Thymus (tissue), 11 donors: Measurements from ENCODE around the gene TERF2IP. TPM values are rescaled to one million over a fixed set of nuclear protein-coding genes. Genes with fewer than 3 reads are reported as not detected.

Source experiments
- DNase-seq, 9 donors: peaks; one replicate each; pipeline ENCODE4 v3.0.0-alpha.2; 2013; ENCODE audit warnings: low spot score in 9 of 9, low read depth in 6 of 9, missing footprints in 1 of 9
- H3K27ac ChIP-seq, 2 donors: one replicate each; pipeline ENCODE4 v1.5.1; 2013; ENCODE audit warnings: control low read depth in 1 of 2, low read depth in 1 of 2, low read length in 1 of 2, mild to moderate bottlenecking in 1 of 2, moderate library complexity in 1 of 2
- H3K27me3 ChIP-seq, 2 donors: one replicate each; pipeline ENCODE4 v1.5.1; 2013; ENCODE audit warnings: low read length in 1 of 2; ENCODE audit not compliant: control insufficient read depth in 2 of 2, insufficient read depth in 1 of 2
- H3K36me3 ChIP-seq, 2 donors: one replicate each; pipeline ENCODE4 v1.5.1; 2013; ENCODE audit warnings: low read length in 1 of 2, mild to moderate bottlenecking in 1 of 2, moderate library complexity in 1 of 2; ENCODE audit not compliant: control insufficient read depth in 2 of 2, insufficient read depth in 2 of 2
- H3K4me1 ChIP-seq, 2 donors: one replicate each; pipeline ENCODE4 v1.5.1; 2013; ENCODE audit warnings: low read length in 2 of 2; ENCODE audit not compliant: control insufficient read depth in 2 of 2, insufficient read depth in 2 of 2
- H3K4me3 ChIP-seq, 2 donors: one replicate each; pipeline ENCODE4 v1.5.1; 2013; ENCODE audit warnings: low read length in 2 of 2, control low read depth in 1 of 2, mild to moderate bottlenecking in 1 of 2
- H3K9me3 ChIP-seq, 2 donors: one replicate each; pipeline ENCODE4 v1.5.1; 2013; ENCODE audit warnings: low read length in 1 of 2, mild to moderate bottlenecking in 1 of 2; ENCODE audit not compliant: control insufficient read depth in 2 of 2, insufficient read depth in 1 of 2
- WGBS: extraction: QIAGEN DNeasy Blood & Tissue Kit; methylation state at CpG from one replicate; pipeline ENCODE4 v1.1.7; 2013; 5-methylcytosine and 5-hydroxymethylcytosine counted together
- polyA plus RNA-seq: library from polyadenylated mRNA; stranded (reverse); fragments of 200-250 nt; gene quantifications from one replicate; pipeline ENCODE4 v1.2.3, GENCODE V29; 2013
- total RNA-seq: library from RNA; stranded (reverse); fragments of 120-200 nt; gene quantifications from one replicate; pipeline ENCODE4 v1.2.4, GENCODE V29; 2013
- donor health status: healthy.

TERF2IP gene
- total and polyA plus RNA-seq, 2 donors, result 82.2 to 103 TPM

DNA sequence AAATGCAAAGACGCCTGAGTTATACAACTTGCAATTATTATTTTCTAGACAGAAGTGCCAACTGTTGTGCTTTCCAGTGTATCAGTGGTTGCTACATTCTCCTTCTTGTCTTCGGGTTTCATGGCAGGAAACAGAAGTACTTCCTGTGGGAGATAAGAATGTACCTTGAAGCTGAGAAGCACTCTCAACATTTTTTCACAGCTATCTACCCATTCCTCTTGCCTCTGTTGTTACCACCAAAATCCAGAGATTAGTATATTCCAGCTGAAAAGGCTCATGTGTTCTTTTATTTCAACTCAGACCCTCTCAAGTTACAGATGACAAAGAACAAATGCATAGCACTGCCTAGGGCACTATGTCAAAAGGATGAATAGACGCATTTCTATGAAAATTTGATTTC is 19.7 kb upstream of the TERF2IP start:
- no peak overlapping the region for H3K4me3 ChIP-seq
- H3K27me3 ChIP-seq, result no peaks in the 10 kb centered on the region
- WGBS, result 22% methylated on average over 3 of the region's 3 CpGs
- no peaks in the 10 kb centered on the region for H3K9me3 ChIP-seq
- peak in 2 of 9 donors; percentile 27 to 38 for DNase-seq
- H3K4me1 ChIP-seq, result peaks cover 4 to 22% of the 10 kb centered on the region in 2 donors
- peaks cover 64 to 77% of the 10 kb centered on the region in 2 donors for H3K36me3 ChIP-seq
- H3K27ac ChIP-seq, result peak overlapping the region; percentile 44 to 64

DNA sequence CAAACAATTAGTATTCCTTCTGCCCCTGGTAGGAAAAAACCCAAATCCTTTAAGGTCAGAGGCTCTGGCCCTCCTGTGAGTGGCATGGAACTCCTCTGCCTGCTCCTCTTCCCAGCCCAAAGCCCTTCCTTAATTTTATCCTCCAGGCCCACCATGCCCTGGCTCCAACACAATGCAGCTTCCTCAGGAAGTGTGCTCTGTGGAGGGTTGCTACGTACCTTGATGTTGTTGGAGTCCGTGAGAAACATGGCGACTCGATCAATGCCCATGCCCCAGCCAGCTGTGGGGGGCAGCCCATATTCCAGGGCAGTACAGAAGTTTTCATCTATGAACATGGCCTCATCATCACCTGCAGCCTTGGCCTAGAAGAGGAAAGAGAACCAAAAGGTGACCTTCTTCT is 19.2 kb upstream of the TERF2IP start:
- 90% methylated on average over 4 of the region's 4 CpGs for WGBS
- Histone ChIP-seq H3K9me3 (no peaks in the 10 kb centered on the region), H3K4me3 (no peak overlapping the region), H3K4me1 (peaks cover 4 to 22% of the 10 kb centered on the region in 2 donors), H3K27me3 (no peaks in the 10 kb centered on the region), H3K36me3 (peaks cover 68 to 81% of the 10 kb centered on the region in 2 donors), H3K27ac (peak overlapping the region; percentile 44 to 53)
- DNase-seq, result no peak

DNA sequence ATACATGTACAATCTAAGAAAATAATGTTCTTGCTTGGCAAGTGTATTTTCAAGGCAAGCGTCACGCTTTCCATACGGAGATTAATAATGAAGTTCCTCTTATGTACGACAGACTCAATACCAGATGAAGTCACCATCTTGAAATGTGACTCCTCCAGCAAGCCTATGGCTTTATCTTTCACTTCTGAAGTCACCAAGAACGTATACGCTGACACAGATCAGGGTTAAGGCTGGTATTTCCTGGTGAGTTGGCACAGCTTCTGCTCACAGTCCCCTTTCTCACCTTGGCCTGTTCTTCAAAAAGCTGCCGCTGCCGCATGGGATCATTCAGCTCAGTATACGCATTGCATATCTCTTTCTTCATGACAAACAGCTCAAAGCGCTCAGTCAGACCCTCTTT is 18.4 kb upstream of the TERF2IP start:
- DNase-seq, result no peak
- Histone ChIP-seq H3K27ac (peak overlapping the region in 1 of 2 donors; percentile 44), H3K4me1 (peaks cover 4 to 17% of the 10 kb centered on the region in 2 donors), H3K4me3 (no peak overlapping the region), H3K27me3 (no peaks in the 10 kb centered on the region), H3K9me3 (no peaks in the 10 kb centered on the region), H3K36me3 (peaks cover 75 to 87% of the 10 kb centered on the region in 2 donors)
- WGBS, result 96% methylated on average over 10 of the region's 10 CpGs

DNA sequence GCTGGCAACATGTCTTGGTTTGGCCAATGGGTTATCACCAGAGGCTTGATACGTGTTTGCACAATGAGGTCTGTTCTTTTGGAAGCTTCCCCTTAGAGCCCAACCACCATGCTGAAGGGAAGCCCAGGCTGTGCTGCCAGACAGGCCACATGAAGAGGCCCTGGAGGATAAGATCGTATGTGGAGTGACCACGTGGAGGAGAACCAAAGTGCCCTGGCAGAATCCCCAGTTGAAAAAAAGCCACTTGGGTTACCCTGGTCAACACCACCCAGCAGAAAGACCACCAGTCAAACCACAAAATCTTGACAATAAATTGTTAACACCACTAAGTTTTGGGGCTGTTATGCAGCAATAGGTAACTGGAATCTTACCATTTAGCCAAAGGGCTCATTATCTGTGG is 17.5 kb upstream of the TERF2IP start:
- H3K27ac ChIP-seq, result no peak overlapping the region
- H3K36me3 ChIP-seq, result peaks cover 81 to 88% of the 10 kb centered on the region in 2 donors
- no peak for DNase-seq
- peaks cover 4 to 17% of the 10 kb centered on the region in 2 donors for H3K4me1 ChIP-seq
- H3K4me3 ChIP-seq, result no peak overlapping the region
- no peaks in the 10 kb centered on the region for H3K9me3 ChIP-seq
- 96% methylated on average over 3 of the region's 3 CpGs for WGBS
- no peaks in the 10 kb centered on the region for H3K27me3 ChIP-seq

- no peaks in the 10 kb centered on the region for H3K9me3 ChIP-seq
- H3K27ac ChIP-seq, result no peak overlapping the region
- peaks cover 87 to 90% of the 10 kb centered on the region in 2 donors for H3K36me3 ChIP-seq
- no peak overlapping the region for H3K4me3 ChIP-seq
- H3K27me3 ChIP-seq, result no peaks in the 10 kb centered on the region
- WGBS, result 94% methylated on average over 8 of the region's 8 CpGs
- H3K4me1 ChIP-seq, result peaks cover 4 to 11% of the 10 kb centered on the region in 2 donors
- DNase-seq, result no peak
These were observed 14.7 kb upstream of the TERF2IP start for GRCh38 chr16:75632857-75633256.

DNA sequence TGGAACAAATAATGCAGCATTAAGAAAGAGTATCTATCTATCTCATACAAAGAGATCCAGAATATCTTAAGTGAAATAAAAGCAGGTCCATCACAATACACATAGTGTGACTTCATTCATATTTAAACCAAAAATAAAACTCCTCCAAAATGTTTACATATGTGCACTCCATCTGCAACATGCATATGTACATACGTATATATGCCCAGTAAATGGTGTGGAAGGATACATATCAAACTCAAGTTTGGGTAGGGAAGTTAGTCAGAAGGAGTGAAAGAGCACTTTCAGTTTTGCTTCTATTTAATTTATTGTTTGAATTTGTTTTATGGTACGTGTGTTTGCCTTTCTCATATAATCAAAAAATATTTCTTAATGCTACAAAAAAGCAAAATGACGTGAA is 12.5 kb upstream of the TERF2IP start:
- no peak for DNase-seq
- no peak overlapping the region for H3K4me3 ChIP-seq
- 98% methylated on average over 3 of the region's 3 CpGs for WGBS
- no peaks in the 10 kb centered on the region for H3K9me3 ChIP-seq
- no peaks in the 10 kb centered on the region for H3K4me1 ChIP-seq
- peaks cover 72 to 77% of the 10 kb centered on the region in 2 donors for H3K36me3 ChIP-seq
- H3K27me3 ChIP-seq, result no peaks in the 10 kb centered on the region
- H3K27ac ChIP-seq, result no peak overlapping the region

- Histone ChIP-seq H3K27me3 (no peaks in the 10 kb centered on the region), H3K4me1 (peaks cover 0 to 6% of the 10 kb centered on the region in 2 donors), H3K4me3 (no peak overlapping the region), H3K27ac (no peak overlapping the region), H3K9me3 (no peaks in the 10 kb centered on the region), H3K36me3 (peaks cover 44 to 66% of the 10 kb centered on the region in 2 donors)
- WGBS, result 97% methylated on average over 6 of the region's 6 CpGs
- no peak for DNase-seq
These were observed 7.0 kb upstream of the TERF2IP start for GRCh38 chr16:75640598-75640997.

- peak in 1 of 9 donors; percentile 24 for DNase-seq
- Histone ChIP-seq H3K36me3 (peaks cover 24 to 42% of the 10 kb centered on the region in 2 donors), H3K27ac (peak overlapping the region in 1 of 2 donors; percentile 1), H3K9me3 (no peaks in the 10 kb centered on the region), H3K4me1 (peaks cover 9 to 13% of the 10 kb centered on the region in 2 donors), H3K4me3 (no peak overlapping the region), H3K27me3 (no peaks in the 10 kb centered on the region)
- 93% methylated on average over 7 of the region's 7 CpGs for WGBS
These were observed 3.1 kb upstream of the TERF2IP start for GRCh38 chr16:75644240-75645012.

- H3K36me3 ChIP-seq, result peaks cover 3 to 21% of the 10 kb centered on the region in 2 donors
- DNase-seq, result peak in 1 of 9 donors; percentile 12
- no peaks in the 10 kb centered on the region for H3K27me3 ChIP-seq
- no peaks in the 10 kb centered on the region for H3K9me3 ChIP-seq
- under 1% methylated on average over 18 of the region's 18 CpGs for WGBS
- peaks cover 12 to 26% of the 10 kb centered on the region in 2 donors for H3K4me1 ChIP-seq
- peak overlapping the region; percentile 86 to 88 for H3K27ac ChIP-seq
- peak overlapping the region; percentile 76 to 90 for H3K4me3 ChIP-seq
These were observed 471 bp upstream of the TERF2IP start for GRCh38 chr16:75647112-75647491.
